H1 (cell line): ENCODE measurements around the gene PLP2. TPM values are rescaled to one million over a fixed set of nuclear protein-coding genes. Genes with fewer than 3 reads are reported as not detected.
"Not testable (repeated sequence)": the region's sequence is repeated elsewhere in the genome, so short reads cannot be mapped to it uniquely, and the experiment has no call there.

Experiments used
- CTCF ChIA-PET: fragments of 300-600 bp; sonication (Branson Sonifier 250); formaldehyde crosslinking; loops from one replicate; lab custom pipeline; 2021; ENCODE audit not compliant: partially characterized antibody; lab: Charles Lee
- POLR2A ChIA-PET: fragments of 300-600 bp; sonication (Branson Sonifier 250); formaldehyde crosslinking; loops from one replicate; lab custom pipeline; 2021; ENCODE audit warnings: inconsistent platforms; ENCODE audit not compliant: partially characterized antibody; lab: Charles Lee
- DNase-seq, 2 experiments: peaks; one replicate each; pipeline versions ENCODE4 v3.0.0 to v3.0.0-alpha.2; 2010 to 2022; ENCODE audit warnings: low spot score in 2 of 2, low read depth in 1 of 2, mixed read lengths in 1 of 2
- FAIRE-seq: peaks from 2 replicates; lab custom pipeline; 2011; peaks lifted over from hg19 to GRCh38; lab: Jason Lieb, UNC
- H2AFZ ChIP-seq: 2 replicates; pipeline ENCODE4 v1.8.1; 2012; ENCODE audit warnings: low read length, inconsistent platforms
- H2AK5ac ChIP-seq: 2 replicates; pipeline ENCODE4 v1.6.1; 2013; ENCODE audit warnings: low read depth, low read length
- H2BK120ac ChIP-seq: replicated peaks from 2 replicates; pipeline ENCODE3; 2013; ENCODE audit warnings: low read depth, low read length, inconsistent platforms
- H2BK12ac ChIP-seq: 2 replicates; pipeline ENCODE4 v1.6.1; 2013; ENCODE audit warnings: low read depth, low read length
- H2BK15ac ChIP-seq: 2 replicates; pipeline ENCODE4 v1.6.1; 2013; ENCODE audit warnings: low read length
- H2BK20ac ChIP-seq: 2 replicates; pipeline ENCODE4 v1.6.1; 2013; ENCODE audit warnings: low read length
- H2BK5ac ChIP-seq: 2 replicates; pipeline ENCODE4 v1.6.1; 2013; ENCODE audit warnings: low read depth, low read length
- H3K14ac ChIP-seq: 2 replicates; pipeline ENCODE4 v1.6.1; 2013; ENCODE audit warnings: inconsistent platforms; ENCODE audit not compliant: insufficient read length
- H3K18ac ChIP-seq: 2 replicates; pipeline ENCODE4 v1.6.1; 2013; ENCODE audit warnings: low read length; ENCODE audit errors: extremely low read depth
- H3K23ac ChIP-seq: 2 replicates; pipeline ENCODE4 v1.6.1; 2013; ENCODE audit warnings: inconsistent platforms; ENCODE audit not compliant: insufficient read length
- H3K23me2 ChIP-seq: 2 replicates; pipeline ENCODE4 v1.6.1; 2013; ENCODE audit warnings: low read depth, low read length
- H3K27ac ChIP-seq: 2 replicates; pipeline ENCODE4 v1.6.1; 2011; ENCODE audit warnings: low read depth, low read length, inconsistent platforms
- H3K27me3 ChIP-seq, 4 experiments: replicated peaks in 1 of 4; 1 replicate in 1 of 4; 2 replicates in 3 of 4; pipeline versions ENCODE4 v1.6.1 to v1.8.1; 2011 to 2013; ENCODE audit warnings: low read length in 3 of 4, mild to moderate bottlenecking in 3 of 4, inconsistent platforms in 2 of 4, mixed read lengths in 2 of 4, moderate library complexity in 1 of 4; ENCODE audit not compliant: control insufficient read depth in 3 of 4, insufficient read depth in 3 of 4; ENCODE audit errors: extremely low read depth in 1 of 4
- H3K36me3 ChIP-seq, 4 experiments: 2 replicates each; pipeline versions ENCODE4 v1.6.1 to v1.8.1; 2011 to 2013; ENCODE audit warnings: mild to moderate bottlenecking in 4 of 4, low read length in 3 of 4, moderate library complexity in 2 of 4, control low read depth in 1 of 4, inconsistent platforms in 1 of 4; ENCODE audit not compliant: insufficient read depth in 4 of 4, control insufficient read depth in 2 of 4
- H3K4ac ChIP-seq: replicated peaks from 2 replicates; pipeline ENCODE3; 2013; ENCODE audit warnings: low read length, low read depth, mixed read lengths, inconsistent platforms; ENCODE audit not compliant: insufficient read length
- H3K4me1 ChIP-seq, 4 experiments: replicated peaks in 1 of 4; 1 replicate in 1 of 4; 2 replicates in 3 of 4; pipeline versions ENCODE4 v1.6.1 to v1.8.1; 2011 to 2013; ENCODE audit warnings: low read length in 3 of 4, inconsistent platforms in 2 of 4, mixed read lengths in 1 of 4; ENCODE audit not compliant: insufficient read depth in 4 of 4, control insufficient read depth in 3 of 4
- H3K4me2 ChIP-seq, 2 experiments: 2 replicates each; pipeline versions ENCODE4 v1.6.1 to v1.8.1; 2011 to 2013; ENCODE audit warnings: low read depth in 2 of 2, low read length in 2 of 2, control low read depth in 1 of 2, inconsistent platforms in 1 of 2, mild to moderate bottlenecking in 1 of 2; ENCODE audit not compliant: insufficient read depth in 1 of 2
- H3K4me3 ChIP-seq, 4 experiments: fragments of 200-600, 300-600 bp in 1 of 4; sonication (generic), shearing (Covaris generic), sonication (Bioruptor Twin) in 1 of 4; 2 replicates each; pipeline versions ENCODE4 v1.5.1 to v1.8.1; 2011 to 2016; ENCODE audit warnings: low read length in 4 of 4, low read depth in 3 of 4, control low read depth in 2 of 4, inconsistent platforms in 2 of 4, mild to moderate bottlenecking in 2 of 4, mixed read lengths in 1 of 4, moderate library complexity in 1 of 4; ENCODE audit not compliant: insufficient read depth in 2 of 4; ENCODE audit errors: extremely low read depth in 1 of 4
- H3K56ac ChIP-seq: replicated peaks from 2 replicates; pipeline ENCODE3; 2013; ENCODE audit warnings: low read depth, mild to moderate bottlenecking, mixed read lengths, low read length, inconsistent platforms; ENCODE audit not compliant: insufficient read length
- H3K79me1 ChIP-seq: 2 replicates; pipeline ENCODE4 v1.6.1; 2013; ENCODE audit warnings: low read depth, low read length, control low read depth
- H3K79me2 ChIP-seq, 2 experiments: 2 replicates each; pipeline versions ENCODE4 v1.6.1 to v1.8.1; 2012 to 2013; ENCODE audit warnings: low read length in 2 of 2, mild to moderate bottlenecking in 2 of 2, inconsistent platforms in 1 of 2; ENCODE audit not compliant: insufficient read depth in 2 of 2, control insufficient read depth in 1 of 2
- H3K9ac ChIP-seq, 4 experiments: replicated peaks in 1 of 4; 1 replicate in 1 of 4; 2 replicates in 3 of 4; pipeline versions ENCODE4 v1.6.1 to v1.8.1; 2011 to 2013; ENCODE audit warnings: low read depth in 3 of 4, low read length in 3 of 4, control low read depth in 2 of 4, mild to moderate bottlenecking in 2 of 4, moderate library complexity in 2 of 4, inconsistent platforms in 1 of 4; ENCODE audit errors: extremely low read depth in 1 of 4
- H3K9me3 ChIP-seq, 2 experiments: 2 replicates each; pipeline versions ENCODE4 v1.6.1 to v1.8.1; 2012 to 2013; ENCODE audit warnings: mild to moderate bottlenecking in 2 of 2, moderate library complexity in 2 of 2, control low read depth in 1 of 2, inconsistent platforms in 1 of 2, low read depth in 1 of 2, low read length in 1 of 2, mixed read lengths in 1 of 2; ENCODE audit not compliant: insufficient read depth in 2 of 2
- H4K20me1 ChIP-seq, 2 experiments: replicated peaks in 1 of 2; 2 replicates each; pipeline versions ENCODE3 to v1.8.1; 2011 to 2013; ENCODE audit warnings: inconsistent platforms in 2 of 2, low read length in 2 of 2, mild to moderate bottlenecking in 1 of 2; ENCODE audit not compliant: insufficient read depth in 2 of 2, control insufficient read depth in 1 of 2
- H4K5ac ChIP-seq: 2 replicates; pipeline ENCODE4 v1.6.1; 2013; ENCODE audit warnings: low read length, low read depth, mixed read lengths, inconsistent platforms; ENCODE audit not compliant: insufficient read length
- H4K8ac ChIP-seq: 2 replicates; pipeline ENCODE4 v1.8.0; 2013; ENCODE audit warnings: mild to moderate bottlenecking, moderate library complexity, low read length, inconsistent platforms; ENCODE audit not compliant: insufficient read depth; ENCODE audit errors: extremely low read depth
- H4K91ac ChIP-seq: replicated peaks from 2 replicates; pipeline ENCODE3; 2013; ENCODE audit warnings: low read length, mixed read lengths, inconsistent platforms; ENCODE audit not compliant: insufficient read length
- WGBS, 2 experiments: shearing (Covaris generic) in 1 of 2; methylation state at CpG; one replicate each; pipeline versions ENCODE4 v1.1.6 to v1.1.7; 2013 to 2015; ENCODE audit warnings: low lambda C conversion rate in 2 of 2, mixed read lengths in 2 of 2, inconsistent platforms in 1 of 2, low coverage in 1 of 2, missing lambda C conversion rate in 1 of 2; ENCODE audit not compliant: insufficient replicate concordance in 2 of 2, insufficient coverage in 1 of 2, insufficient read length in 1 of 2; ENCODE audit errors: extremely low coverage in 1 of 2, missing lambda C conversion rate in 1 of 2; 5-methylcytosine and 5-hydroxymethylcytosine counted together
- polyA plus RNA-seq, 7 experiments: library from polyadenylated mRNA; depleted of rRNA in 3 of 7; stranded (reverse) in 5 of 7; unstranded in 2 of 7; fragments of >200 nt in 5 of 7; fragments of 200-250 nt in 2 of 7; gene quantifications; 1 replicate in 5 of 7; 2 replicates in 1 of 7; 4 replicates in 1 of 7; pipeline versions ENCODE4 v1.2.1 to v1.2.3, GENCODE V29; 2011 to 2013; ENCODE audit warnings: missing spikeins in 2 of 7, mixed read lengths in 2 of 7
- total RNA-seq: library from RNA; stranded (reverse); fragmentation: NEBNext Ultra II Directional; extraction: Animal tissue kit (Norgen Biotek cat#: 25700); gene quantifications from 2 replicates; pipeline ENCODE4 v1.2.1, GENCODE V29; 2021

The PLP2 gene
- total and polyA plus RNA-seq, 2 of the 8 experiments (the other 6 are each of a cell fraction or from before 2014, with no cell fraction given): 10.3 to 23.4 TPM

DNA sequence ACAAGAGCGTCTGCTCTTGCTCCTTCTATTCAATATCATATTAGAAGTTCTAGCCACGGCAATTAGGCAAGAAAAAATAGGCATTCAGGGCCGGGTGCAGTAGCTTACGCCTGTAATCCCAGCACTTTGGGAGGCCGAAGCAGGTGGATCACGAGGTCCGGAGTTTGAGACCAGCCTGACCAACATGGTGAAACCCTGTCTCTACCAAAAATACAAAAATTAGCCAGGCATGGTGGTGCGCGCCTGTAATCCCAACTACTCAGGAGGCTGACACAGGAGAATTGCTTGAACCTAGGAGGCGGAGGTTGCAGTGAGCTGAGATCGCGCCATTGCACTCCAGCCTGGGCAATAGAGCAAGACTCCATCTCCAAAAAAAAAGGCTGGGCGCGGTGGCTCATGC lies 22.4 kb upstream of the PLP2 start:
- H2BK12ac ChIP-seq, H2AK5ac ChIP-seq, H3K4me3 ChIP-seq, H4K20me1 ChIP-seq, CTCF ChIA-PET, H2BK5ac ChIP-seq, H4K8ac ChIP-seq, H2BK20ac ChIP-seq, H3K4ac ChIP-seq, H3K27ac ChIP-seq, H3K4me2 ChIP-seq, H3K79me1 ChIP-seq, FAIRE-seq, H3K23ac ChIP-seq, H3K56ac ChIP-seq, H2BK15ac ChIP-seq, H3K36me3 ChIP-seq, H3K23me2 ChIP-seq, DNase-seq, H2AFZ ChIP-seq, H4K91ac ChIP-seq, H3K79me2 ChIP-seq, H3K27me3 ChIP-seq, POLR2A ChIA-PET, H4K5ac ChIP-seq, H3K9me3 ChIP-seq, H3K9ac ChIP-seq, H3K18ac ChIP-seq, H3K4me1 ChIP-seq, H3K14ac ChIP-seq, H2BK120ac ChIP-seq: not testable (repeated sequence)
- WGBS, 2 experiments: 95% methylated on average over 9 of the region's 14 CpGs; no CpG with 5 or more reads in 1 of the 2 experiments
